ENCODE results near the gene HIF3A.
"Not testable (repeated sequence)": the region's sequence is repeated elsewhere in the genome, so short reads cannot be mapped to it uniquely, and the experiment has no call there.

The HIF3A gene

GRCh38 chr19:46296722-46297461 lies at the start of gene HIF3A:
TSS of gene HIF3A (plus strand) at chr19:46297042. CDS start at chr19:46297077, 35 bp downstream.
- DNase-seq = no peak

- DNase-seq = no peak
These were observed 46.6 kb upstream of the HIF3A start for GRCh38 chr19:46250076-46250735.

GRCh38 chr19:46251416-46251815 lies 45.4 kb upstream of the HIF3A start:
- DNase-seq = no peak

GRCh38 chr19:46254776-46255175 lies 42.1 kb upstream of the HIF3A start:
- no peak for DNase-seq

GRCh38 chr19:46256855-46257254 lies 40.0 kb upstream of the HIF3A start:
- DNase-seq = no peak

GRCh38 chr19:46261501-46261900 lies 35.3 kb upstream of the HIF3A start:
- not testable (repeated sequence) for DNase-seq

- peak; percentile 62 for DNase-seq
These were observed 34.1 kb upstream of the HIF3A start for GRCh38 chr19:46262684-46263296.

- not testable (repeated sequence) for DNase-seq
These were observed 32.0 kb upstream of the HIF3A start for GRCh38 chr19:46264801-46265200.

- DNase-seq = no peak
These were observed 31.5 kb upstream of the HIF3A start for GRCh38 chr19:46265217-46265828.

- DNase-seq = no peak
These were observed 27.7 kb upstream of the HIF3A start for GRCh38 chr19:46269101-46269500.

GRCh38 chr19:46270521-46271256 lies 26.2 kb upstream of the HIF3A start:
- no peak for DNase-seq

- DNase-seq = no peak
These were observed 25.2 kb upstream of the HIF3A start for GRCh38 chr19:46271481-46272197.

GRCh38 chr19:46273931-46274330 lies 22.9 kb upstream of the HIF3A start:
- not testable (repeated sequence) for DNase-seq

- DNase-seq = no peak
These were observed 17.7 kb upstream of the HIF3A start for GRCh38 chr19:46279177-46279576.

- no peak for DNase-seq
These were observed 13.1 kb upstream of the HIF3A start for GRCh38 chr19:46283771-46284170.

- no peak for DNase-seq
These were observed 12.2 kb upstream of the HIF3A start for GRCh38 chr19:46284635-46285034.

- no peak for DNase-seq
These were observed 9.3 kb upstream of the HIF3A start for GRCh38 chr19:46287585-46287984.

- no peak for DNase-seq
These were observed 7.8 kb upstream of the HIF3A start for GRCh38 chr19:46288896-46289588.

GRCh38 chr19:46289724-46290619 lies 6.9 kb upstream of the HIF3A start:
- DNase-seq = no peak

GRCh38 chr19:46291829-46292228 lies 5.0 kb upstream of the HIF3A start:
- no peak for DNase-seq
